AG09319 (cell line): ENCODE results near the gene MIA2.
"Not testable (repeated sequence)": the region's sequence is repeated elsewhere in the genome, so short reads cannot be mapped to it uniquely, and the experiment has no call there.

Experiments used
- DNase-seq: peaks from one replicate; pipeline ENCODE4 v3.0.0-alpha.2; 2010; ENCODE audit warnings: low read depth; ENCODE audit errors: extremely low read depth
- TF ChIP-seq, protein P1 (sequence below): IDR thresholded peaks from 2 replicates; pipeline ENCODE4 v1.5.1; 2011; ENCODE audit warnings: low read depth, mild to moderate bottlenecking, inconsistent platforms, low read length, moderate library complexity

Gene MIA2

DNA sequence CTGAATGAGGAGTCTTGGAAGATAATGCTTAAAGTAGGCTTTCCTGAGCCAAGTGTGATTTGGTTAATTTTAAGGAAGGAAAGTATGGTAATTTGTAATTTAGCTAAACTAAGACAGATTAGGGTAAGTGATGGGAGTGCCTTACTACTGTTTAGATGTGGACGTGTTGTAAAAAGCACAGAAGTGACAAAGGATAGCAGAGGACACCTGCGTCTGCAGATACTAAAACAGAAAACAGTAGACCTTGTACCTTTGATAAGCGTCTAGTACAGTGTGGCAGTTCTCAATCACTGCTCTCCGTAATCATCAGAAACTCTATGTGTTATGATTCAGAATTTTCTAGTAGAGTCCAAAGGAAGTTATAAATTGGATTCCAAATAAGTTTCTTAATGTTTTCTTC, 58.0 kb downstream of the MIA2 start:
- no peak for DNase-seq
- TF ChIP-seq, protein P1, sequence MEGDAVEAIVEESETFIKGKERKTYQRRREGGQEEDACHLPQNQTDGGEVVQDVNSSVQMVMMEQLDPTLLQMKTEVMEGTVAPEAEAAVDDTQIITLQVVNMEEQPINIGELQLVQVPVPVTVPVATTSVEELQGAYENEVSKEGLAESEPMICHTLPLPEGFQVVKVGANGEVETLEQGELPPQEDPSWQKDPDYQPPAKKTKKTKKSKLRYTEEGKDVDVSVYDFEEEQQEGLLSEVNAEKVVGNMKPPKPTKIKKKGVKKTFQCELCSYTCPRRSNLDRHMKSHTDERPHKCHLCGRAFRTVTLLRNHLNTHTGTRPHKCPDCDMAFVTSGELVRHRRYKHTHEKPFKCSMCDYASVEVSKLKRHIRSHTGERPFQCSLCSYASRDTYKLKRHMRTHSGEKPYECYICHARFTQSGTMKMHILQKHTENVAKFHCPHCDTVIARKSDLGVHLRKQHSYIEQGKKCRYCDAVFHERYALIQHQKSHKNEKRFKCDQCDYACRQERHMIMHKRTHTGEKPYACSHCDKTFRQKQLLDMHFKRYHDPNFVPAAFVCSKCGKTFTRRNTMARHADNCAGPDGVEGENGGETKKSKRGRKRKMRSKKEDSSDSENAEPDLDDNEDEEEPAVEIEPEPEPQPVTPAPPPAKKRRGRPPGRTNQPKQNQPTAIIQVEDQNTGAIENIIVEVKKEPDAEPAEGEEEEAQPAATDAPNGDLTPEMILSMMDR: no peak

DNA sequence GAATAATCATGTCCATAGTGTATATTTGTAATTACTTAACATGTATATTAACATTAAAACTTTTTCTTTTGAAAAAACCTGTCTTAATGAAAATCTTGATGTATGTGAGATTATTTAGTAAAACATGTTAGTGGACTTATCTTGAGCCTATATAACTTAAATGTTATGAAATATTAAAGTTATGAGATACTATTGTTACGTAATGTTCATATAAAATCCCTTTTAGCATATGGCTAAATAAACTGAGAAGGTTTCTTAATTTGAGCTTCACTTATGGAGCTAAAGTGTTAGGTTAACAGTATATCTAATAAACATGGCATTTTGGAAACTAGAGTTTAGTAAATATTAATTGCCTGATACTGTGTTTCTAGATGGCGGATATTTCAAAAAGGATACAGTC, 59.9 kb downstream of the MIA2 start:
- TF ChIP-seq, protein P1: no peak
- DNase-seq: no peak

DNA sequence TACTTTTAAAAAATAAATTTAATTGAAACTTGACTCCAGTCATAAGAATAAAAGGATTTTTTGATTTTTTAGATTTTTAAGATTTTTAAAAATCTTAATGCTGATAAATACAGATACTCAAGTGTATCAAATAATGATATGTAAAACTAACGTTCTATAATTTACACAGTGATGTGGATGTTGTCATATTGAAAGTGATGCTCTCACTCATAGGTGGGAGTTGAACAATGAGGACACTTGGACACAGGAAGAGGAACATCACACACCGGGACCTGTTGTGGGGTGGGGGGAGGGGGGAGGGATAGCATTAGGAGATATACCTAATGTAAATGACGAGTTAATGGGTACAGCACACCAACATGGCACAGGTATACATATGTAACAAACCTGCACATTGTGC, 66.7 kb downstream of the MIA2 start:
- not testable (repeated sequence) for DNase-seq

DNA sequence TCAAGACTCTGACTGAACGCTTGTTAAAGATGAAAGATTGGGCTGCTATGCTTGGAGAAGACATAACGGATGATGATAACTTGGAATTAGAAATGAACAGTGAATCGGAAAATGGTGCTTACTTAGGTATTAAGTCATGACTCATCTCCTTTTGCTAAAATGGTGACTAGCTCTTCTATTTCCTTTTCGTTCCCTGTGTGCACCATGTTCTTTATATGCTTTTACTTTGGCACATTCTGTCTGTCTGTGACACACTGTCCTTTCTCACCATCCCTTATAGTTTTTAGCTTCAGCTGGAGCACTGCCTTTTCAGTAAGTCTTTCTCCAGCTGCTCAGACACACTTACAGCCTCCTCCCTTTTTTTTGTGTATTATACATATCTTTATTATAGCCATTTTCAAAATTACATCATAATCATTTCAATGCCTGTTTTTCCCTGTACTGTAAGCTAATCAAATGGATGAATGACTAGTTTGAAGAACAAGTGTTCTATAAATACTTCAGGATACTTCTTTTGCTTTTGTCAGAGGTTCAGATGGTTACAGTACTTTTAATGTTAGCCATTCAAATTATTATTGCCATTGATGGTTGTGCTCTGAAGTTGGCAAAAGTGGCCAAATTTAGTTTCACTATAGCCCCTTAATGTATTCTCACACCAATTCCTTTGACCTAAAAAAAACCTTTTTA, 68.6 kb downstream of the MIA2 start:
- no peak for DNase-seq
- TF ChIP-seq, protein P1: no peak

DNA sequence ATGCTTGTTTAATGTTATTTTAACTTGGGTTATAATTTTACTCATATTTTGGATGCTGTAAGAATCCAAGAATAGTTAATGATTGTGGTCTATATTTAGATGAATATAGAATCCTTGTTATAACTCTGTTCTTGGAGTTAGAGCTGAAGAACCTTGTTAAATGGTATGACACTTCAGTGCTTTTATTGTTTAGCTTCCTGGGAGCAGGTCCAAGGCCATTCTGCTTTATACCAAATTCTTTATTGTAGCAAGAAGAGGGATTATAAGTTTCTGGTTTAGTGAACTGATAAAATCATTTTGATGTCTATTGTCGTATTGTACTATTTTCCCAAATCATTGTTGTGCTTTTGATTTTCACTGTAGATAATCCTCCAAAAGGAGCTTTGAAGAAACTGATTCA, 69.4 kb downstream of the MIA2 start:
- TF ChIP-seq, protein P1: no peak
- no peak for DNase-seq

DNA sequence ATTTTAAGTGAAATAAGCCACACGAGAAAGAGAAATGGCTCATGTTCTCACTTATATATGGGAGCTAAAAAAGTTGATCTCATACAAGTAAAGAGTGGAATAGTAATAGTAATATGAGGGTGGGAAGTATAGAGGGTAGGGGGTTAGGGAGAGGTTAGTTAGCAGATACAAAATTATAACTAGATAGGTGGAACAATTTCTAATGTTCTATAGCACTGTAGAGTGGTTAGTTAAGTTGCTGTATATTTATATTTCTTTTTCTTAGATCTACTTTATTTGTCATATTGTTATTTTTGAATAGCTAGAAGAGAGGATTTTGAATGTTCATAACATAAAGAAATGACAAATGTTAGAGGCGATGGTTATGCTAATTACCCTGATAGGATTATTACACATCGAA, 74.1 kb downstream of the MIA2 start:
- TF ChIP-seq, protein P1: no peak

DNA sequence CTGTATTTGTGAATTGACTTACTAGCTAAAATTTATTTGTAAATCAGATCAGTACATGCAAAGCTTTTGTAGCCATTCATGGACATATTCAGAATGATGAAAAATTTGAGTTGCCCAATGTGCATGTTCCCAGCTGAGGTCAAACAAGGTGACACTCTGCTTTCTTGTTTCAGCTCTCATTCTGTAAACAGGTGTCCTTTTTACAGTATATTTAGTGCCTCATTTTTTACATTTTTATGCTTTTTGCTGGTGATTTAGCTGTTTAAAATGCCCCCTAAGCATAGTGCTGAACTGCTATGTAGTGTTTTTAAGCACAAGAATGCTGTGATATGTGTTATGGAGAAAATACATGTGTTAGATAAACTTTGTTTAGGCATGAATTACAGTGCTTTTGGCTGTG, 76.3 kb downstream of the MIA2 start:
- DNase-seq: no peak
- TF ChIP-seq, protein P1: no peak

More for the DNA sequence above, 74.1 kb downstream of the MIA2 start:
- DNase-seq: no peak

DNA sequence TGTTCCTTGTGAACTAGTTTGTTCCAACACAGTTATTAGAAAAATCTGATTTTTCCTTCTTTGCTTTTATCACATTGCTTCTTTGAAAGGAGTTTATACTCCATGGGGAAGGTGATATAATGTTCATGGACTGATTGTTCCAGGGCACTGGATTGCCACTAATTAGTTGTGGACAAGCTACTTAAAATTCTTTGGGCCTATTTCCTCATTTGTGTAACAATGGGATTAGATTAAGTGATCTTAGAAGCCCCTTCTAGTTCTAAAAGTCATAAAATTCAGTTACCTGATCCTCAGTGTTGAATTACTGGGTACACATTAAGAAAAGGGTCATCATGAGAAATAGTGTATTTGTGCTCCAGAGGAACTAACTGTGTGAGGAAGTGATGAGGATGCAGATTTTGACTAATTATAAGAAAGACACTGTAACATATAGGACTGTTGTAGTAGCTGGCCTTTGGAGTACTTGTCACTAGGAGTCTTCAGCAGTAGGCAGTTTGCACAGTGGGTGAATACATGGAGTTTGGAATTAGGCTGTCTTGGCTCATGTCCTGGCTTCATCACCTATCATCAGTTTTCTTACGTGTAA, 82.2 kb downstream of the MIA2 start:
- TF ChIP-seq, protein P1: no peak
- DNase-seq: no peak
